OCI-LY3 (cell line): ENCODE data around the gene ERBB4.

Source experiments
- EZH2phosphoT487 ChIP-seq: fragments of 200-600 bp; shearing (Covaris generic); IDR thresholded peaks from 2 replicates; pipeline ENCODE4 v1.6.1; 2018; ENCODE audit warnings: antibody characterized with exemption, mixed run types, low read depth
- TF ChIP-seq, protein P1 (sequence below): fragments of 200-600, 300-600 bp; sonication (generic); IDR thresholded peaks from 2 replicates; pipeline ENCODE4 v1.5.1; 2014; ENCODE audit warnings: antibody characterized with exemption, low read length, low read depth

DNA sequence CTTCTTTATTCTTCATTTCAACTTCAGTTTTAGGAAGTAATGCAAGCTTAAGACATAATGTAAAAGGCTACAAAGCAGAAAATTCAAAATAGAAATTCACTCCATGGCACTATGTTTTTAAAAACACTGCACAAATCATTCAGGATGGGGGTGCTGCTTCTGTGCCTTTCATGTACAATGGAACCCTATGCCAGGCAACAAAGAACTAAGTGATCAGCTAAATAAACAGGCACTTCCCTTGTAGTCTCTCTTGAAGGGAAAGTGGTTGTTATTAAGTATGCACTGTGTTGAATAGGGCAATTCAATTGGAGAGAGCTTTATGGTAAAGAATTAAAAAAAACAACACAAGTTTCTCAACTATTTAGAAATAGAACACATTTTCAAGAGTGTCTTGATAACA lies 10.9 kb upstream of the ERBB4 start:
- TF ChIP-seq, protein P1, sequence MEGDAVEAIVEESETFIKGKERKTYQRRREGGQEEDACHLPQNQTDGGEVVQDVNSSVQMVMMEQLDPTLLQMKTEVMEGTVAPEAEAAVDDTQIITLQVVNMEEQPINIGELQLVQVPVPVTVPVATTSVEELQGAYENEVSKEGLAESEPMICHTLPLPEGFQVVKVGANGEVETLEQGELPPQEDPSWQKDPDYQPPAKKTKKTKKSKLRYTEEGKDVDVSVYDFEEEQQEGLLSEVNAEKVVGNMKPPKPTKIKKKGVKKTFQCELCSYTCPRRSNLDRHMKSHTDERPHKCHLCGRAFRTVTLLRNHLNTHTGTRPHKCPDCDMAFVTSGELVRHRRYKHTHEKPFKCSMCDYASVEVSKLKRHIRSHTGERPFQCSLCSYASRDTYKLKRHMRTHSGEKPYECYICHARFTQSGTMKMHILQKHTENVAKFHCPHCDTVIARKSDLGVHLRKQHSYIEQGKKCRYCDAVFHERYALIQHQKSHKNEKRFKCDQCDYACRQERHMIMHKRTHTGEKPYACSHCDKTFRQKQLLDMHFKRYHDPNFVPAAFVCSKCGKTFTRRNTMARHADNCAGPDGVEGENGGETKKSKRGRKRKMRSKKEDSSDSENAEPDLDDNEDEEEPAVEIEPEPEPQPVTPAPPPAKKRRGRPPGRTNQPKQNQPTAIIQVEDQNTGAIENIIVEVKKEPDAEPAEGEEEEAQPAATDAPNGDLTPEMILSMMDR, result no peak
- no peak for TF ChIP-seq EZH2phosphoT487
